Fibroblast of skin of scalp (primary cell): ENCODE data around the gene AADAC.
A peak's percentile ranks its signal among the peaks of the same experiment; 100 is the strongest.
"Not testable (repeated sequence)": the region's sequence is repeated elsewhere in the genome, so short reads cannot be mapped to it uniquely, and the experiment has no call there.

ENCODE experiments used
- DNase-seq: peaks from one replicate; pipeline ENCODE4 v3.0.0-alpha.2; 2013

Gene AADAC

DNA sequence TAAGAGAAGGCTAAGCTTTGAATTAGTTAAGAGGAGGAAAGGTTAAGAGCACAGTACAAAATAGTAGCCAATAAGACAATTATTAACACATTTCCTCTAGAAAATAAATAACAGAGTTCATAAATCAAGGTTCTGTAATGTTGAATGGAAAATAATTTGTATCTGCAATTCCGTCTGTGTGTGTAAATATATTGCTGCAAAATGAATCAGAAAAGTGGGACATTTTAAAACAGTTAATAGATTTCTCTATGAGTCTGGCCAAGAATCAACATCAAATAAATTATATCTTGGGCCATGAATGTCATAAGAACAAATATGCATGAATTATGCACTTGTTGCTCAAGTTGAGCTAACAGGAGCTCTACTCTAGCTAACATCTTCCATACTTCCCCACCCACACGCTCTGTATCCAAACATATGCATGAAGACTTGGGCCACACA, 45.3 kb downstream of the AADAC start:
- no peak for DNase-seq

DNA sequence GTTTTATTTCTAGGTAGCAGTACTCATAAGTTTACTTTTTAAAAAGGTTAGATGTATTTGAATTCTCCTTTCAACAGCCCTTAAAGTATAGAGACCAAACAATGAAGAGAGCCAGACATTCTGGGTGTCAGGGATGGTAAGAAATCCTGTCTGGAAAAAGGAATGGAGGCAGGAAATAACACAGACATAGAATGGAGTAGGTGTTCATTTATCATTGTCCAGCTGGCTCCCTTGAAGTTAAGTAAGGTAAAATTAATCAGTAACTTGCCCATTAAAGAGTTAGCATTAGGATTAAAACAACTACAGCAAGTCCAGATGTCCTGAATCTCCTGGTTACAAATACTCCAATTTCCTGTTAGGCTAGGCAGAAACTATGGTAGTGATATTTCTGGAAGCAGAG, 46.0 kb downstream of the AADAC start:
- no peak for DNase-seq

- DNase-seq = no peak
Measured at GRCh38 chr3:151863611-151864010, 49.7 kb downstream of the AADAC start.

DNA sequence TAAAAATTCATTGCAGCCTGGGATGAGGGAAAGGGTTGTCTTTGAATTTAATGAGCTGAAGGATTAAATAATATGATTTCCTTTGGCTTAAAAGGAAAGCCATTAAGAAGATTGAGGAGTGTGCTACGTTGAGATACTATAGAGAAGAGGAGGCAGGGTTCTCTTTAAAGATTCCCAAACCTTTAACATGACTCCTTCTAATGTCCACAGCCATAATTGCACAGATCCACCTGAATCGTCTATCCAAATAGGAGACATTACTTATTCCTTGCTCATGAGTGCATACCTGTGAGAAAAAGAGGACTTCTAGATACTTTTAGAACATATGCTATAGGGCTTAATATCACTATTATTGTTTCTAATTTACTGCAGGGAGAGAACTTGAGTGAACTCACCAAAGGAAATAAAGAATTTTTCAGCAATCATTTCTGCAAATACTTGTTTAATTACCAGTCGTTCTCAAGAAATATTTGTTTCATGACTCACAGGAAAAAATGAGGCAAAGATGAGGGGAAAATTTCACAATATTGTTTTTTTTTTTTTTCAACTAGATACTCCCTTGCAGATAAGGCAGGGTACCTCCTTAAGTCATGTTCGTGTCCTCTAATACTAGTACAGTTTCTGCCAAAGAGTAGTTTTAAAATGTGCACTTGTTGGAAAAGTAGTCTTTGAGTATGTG, 50.6 kb downstream of the AADAC start:
- DNase-seq = peak; percentile 82

DNA sequence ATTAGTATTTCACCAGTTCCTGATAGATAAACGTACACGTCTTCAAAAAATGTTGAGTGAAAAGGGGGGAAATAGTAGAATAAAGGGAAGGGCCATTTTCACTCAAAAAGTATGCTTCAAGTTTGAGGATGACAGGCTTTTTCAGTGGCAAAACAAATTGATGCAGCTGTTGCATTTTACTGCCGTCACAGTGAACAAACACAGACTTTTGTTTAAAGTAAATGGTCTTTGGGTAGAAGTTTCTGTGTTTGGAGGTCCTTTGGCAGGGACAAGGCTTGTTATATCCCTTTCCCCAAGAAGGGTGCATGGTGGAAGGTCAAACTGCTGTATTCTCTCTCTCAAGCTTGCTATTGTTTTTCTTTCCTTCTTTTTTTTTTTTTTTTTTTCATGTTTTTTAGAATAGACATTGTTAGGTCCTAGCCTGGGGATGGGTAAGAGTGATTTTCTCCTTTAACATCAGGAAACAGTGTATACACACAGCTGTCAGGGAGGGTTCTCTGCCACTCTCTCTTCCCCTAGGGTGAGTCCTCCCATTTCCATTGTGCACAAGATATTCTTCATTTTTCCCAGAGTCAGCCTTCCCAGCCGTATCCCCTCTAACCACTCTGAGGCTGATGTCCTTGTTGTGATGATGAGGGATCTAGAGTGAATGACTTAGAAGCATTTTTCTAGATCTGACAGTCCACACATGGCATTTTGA, 52.9 kb downstream of the AADAC start:
- DNase-seq = no peak

- DNase-seq = no peak
Measured at GRCh38 chr3:151867666-151868065, 53.8 kb downstream of the AADAC start.

- DNase-seq = no peak
Measured at GRCh38 chr3:151869181-151869580, 55.3 kb downstream of the AADAC start.

DNA sequence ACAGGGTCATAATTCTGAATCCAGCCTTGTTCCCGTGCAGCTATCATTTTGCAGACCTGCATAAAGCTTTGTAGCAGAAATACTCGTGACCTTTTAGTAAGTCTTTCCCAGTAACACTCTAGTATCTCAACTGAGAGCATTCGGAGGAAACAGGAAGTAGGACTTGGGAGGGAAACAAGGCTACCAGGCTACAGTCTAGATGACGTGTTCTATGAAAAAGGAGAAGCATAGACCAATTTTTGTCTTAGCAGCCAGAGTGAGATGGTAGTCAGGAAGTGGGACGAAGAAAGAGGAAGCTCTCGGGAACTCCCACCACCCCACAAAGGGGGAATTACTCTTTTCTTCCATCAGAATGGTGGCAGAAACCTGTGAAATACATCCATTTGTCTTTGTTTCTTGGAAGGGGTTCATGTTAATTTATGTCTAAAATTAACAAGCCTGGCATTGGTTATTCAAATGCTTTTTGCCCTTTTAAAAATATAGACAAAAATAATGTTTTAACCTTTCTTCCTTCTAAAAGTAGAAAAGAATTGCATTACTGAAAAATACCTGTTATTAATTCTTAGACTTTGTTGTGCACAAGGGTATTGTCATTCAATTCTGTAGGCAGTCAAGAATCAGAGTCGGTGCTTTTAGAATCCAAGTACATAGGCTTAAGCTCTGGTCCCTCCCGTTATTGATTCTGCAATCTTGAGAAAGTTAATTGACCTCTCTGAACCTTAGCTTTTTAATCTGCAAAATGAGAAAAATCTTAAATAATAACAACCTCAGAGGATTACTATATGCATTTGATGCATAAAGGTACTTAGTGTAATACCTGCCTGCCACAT, 57.9 kb downstream of the AADAC start:
- no peak for DNase-seq

- no peak for DNase-seq
Measured at GRCh38 chr3:151873398-151873797, 59.5 kb downstream of the AADAC start, which contains the start of gene SUCNR1. TSS of gene SUCNR1 (plus strand) at chr3:151873643. CDS start at chr3:151879893, 6,250 bp downstream.

DNA sequence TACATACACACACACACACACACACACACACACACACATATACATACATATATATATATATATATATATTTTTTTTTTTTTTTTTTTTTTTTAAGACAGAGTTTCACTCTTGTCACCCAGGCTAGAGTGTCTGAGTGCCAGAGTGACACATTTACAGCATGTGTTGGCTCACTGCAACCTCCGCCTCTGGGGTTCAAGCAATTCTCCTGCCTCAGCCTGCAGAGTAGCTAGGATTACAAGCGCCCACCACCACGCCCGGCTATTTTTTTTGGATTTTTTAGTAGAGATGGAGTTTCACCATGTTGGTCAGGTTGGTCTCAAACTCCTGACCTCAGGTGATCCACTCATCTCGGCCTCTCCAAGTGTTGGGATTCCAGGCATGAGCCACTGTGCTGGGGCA, 60.2 kb downstream of the AADAC start:
- DNase-seq = not testable (repeated sequence)

GRCh38 chr3:151875759-151876158, 61.8 kb downstream of the AADAC start:
- DNase-seq = no peak

DNA sequence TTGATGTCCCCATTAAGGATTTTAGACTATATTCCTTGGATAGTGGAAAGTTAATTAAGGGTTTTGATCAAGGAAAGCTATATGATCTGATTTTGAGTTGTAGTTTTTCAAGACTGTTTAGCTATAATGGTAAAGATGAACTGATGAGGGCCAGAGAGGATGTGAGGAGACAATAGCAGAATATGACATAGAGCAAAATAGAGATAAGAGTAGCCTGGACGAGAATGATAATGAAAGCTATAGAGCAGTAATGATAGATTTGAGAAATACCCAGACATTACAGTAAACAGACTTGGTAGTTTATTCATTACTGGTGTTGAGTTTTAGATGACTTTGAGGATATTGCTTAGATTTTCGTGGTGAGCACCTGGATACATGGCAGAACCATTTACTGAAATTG, 63.4 kb downstream of the AADAC start:
- DNase-seq = no peak
